Neural progenitor cell (in vitro differentiated cells): Measurements from ENCODE around the gene TYRO3. TPM values are rescaled to one million over a fixed set of nuclear protein-coding genes. Genes with fewer than 3 reads are reported as not detected.

Source experiments
- DNase-seq: peaks from one replicate; pipeline ENCODE4 v3.0.0-alpha.2; 2016; ENCODE audit warnings: low spot score
- H2AFZ ChIP-seq: fragments of 200-600 bp; sonication (generic); replicated peaks from 2 replicates; pipeline ENCODE4 v1.6.1; 2016; ENCODE audit warnings: antibody characterized with exemption
- H3F3A ChIP-seq: fragments of 200-600 bp; sonication (generic); 2 replicates; pipeline ENCODE4 v1.6.1; 2016; ENCODE audit warnings: antibody characterized with exemption, low read depth
- H3K27ac ChIP-seq: fragments of 200-600 bp; sonication (generic); 2 replicates; pipeline ENCODE4 v1.5.1; 2016; ENCODE audit warnings: mild to moderate bottlenecking
- H3K27me3 ChIP-seq: fragments of 200-600 bp; sonication (generic); 2 replicates; pipeline ENCODE4 v1.6.1; 2016; ENCODE audit warnings: mild to moderate bottlenecking, moderate library complexity
- H3K36me3 ChIP-seq: fragments of 200-600 bp; sonication (generic); 2 replicates; pipeline ENCODE4 v1.5.1; 2016
- H3K4me1 ChIP-seq: fragments of 200-600 bp; sonication (generic); 2 replicates; pipeline ENCODE4 v1.6.1; 2016; ENCODE audit warnings: mixed run types
- H3K4me2 ChIP-seq: fragments of 200-600 bp; sonication (generic); 2 replicates; pipeline ENCODE4 v1.6.1; 2016
- H3K4me3 ChIP-seq: fragments of 200-600 bp; sonication (generic); 2 replicates; pipeline ENCODE4 v1.5.1; 2016
- H3K79me2 ChIP-seq: fragments of 200-600 bp; sonication (generic); 2 replicates; pipeline ENCODE4 v1.6.1; 2016; ENCODE audit warnings: low read depth
- H3K9ac ChIP-seq: fragments of 200-600 bp; sonication (generic); 2 replicates; pipeline ENCODE4 v1.6.1; 2016
- H3K9me3 ChIP-seq: fragments of 200-600 bp; sonication (generic); 2 replicates; pipeline ENCODE4 v1.5.1; 2016; ENCODE audit warnings: low read depth
- H4K20me1 ChIP-seq: fragments of 200-600 bp; sonication (generic); 2 replicates; pipeline ENCODE4 v1.6.1; 2016; ENCODE audit warnings: low read depth
- H3K27ac Mint-ChIP-seq: 3 replicates; pipeline ENCODE4 v1.8.0; 2021; ENCODE audit warnings: mixed read lengths
- H3K27me3 Mint-ChIP-seq: 2 replicates; pipeline ENCODE4 v1.8.0; 2022; ENCODE audit warnings: low read depth, mild to moderate bottlenecking, inconsistent platforms, moderate library complexity, mixed read lengths; ENCODE audit not compliant: insufficient read depth
- H3K36me3 Mint-ChIP-seq: 3 replicates; pipeline ENCODE4 v1.8.0; 2021; ENCODE audit warnings: mixed read lengths
- H3K4me1 Mint-ChIP-seq: 3 replicates; pipeline ENCODE4 v1.8.0; 2021; ENCODE audit warnings: mixed read lengths
- H3K4me3 Mint-ChIP-seq: 3 replicates; pipeline ENCODE4 v1.8.0; 2021; ENCODE audit warnings: mild to moderate bottlenecking, moderate library complexity, mixed read lengths
- H3K9me3 Mint-ChIP-seq: 3 replicates; pipeline ENCODE4 v1.8.0; 2020; ENCODE audit warnings: mixed read lengths
- CTCF ChIP-seq: fragments of 200-600 bp; sonication (generic); IDR thresholded peaks from 2 replicates; pipeline ENCODE4 v1.5.1; 2017; ENCODE audit warnings: antibody characterized with exemption, mild to moderate bottlenecking
- EZH2 ChIP-seq: fragments of 200-600 bp; sonication (generic); IDR thresholded peaks from 2 replicates; pipeline ENCODE4 v1.6.1; 2017; ENCODE audit warnings: antibody characterized with exemption, mild to moderate bottlenecking, moderate library complexity
- EZH2phosphoT487 ChIP-seq: fragments of 200-600 bp; sonication (generic); IDR thresholded peaks from 2 replicates; pipeline ENCODE4 v1.6.1; 2017; ENCODE audit warnings: antibody characterized with exemption
- total RNA-seq: library from RNA; depleted of rRNA; stranded (reverse); fragments of >200 nt; gene quantifications from 2 replicates; pipeline ENCODE4 v1.2.3, GENCODE V29; 2015; ENCODE audit warnings: low replicate concordance

The TYRO3 gene
- total RNA-seq, 1 donor from 2014 or later, result 59.1 TPM

- H3K4me1 Mint-ChIP-seq, result peaks cover 14% of the 10 kb centered on the region
- Histone ChIP-seq H3F3A (peaks cover 16% of the 10 kb centered on the region), H4K20me1 (no peaks in the 10 kb centered on the region), H3K9me3 (no peaks in the 10 kb centered on the region), H3K9ac (no peak overlapping the region), H3K4me1 (peaks cover 8% of the 10 kb centered on the region), H3K4me2 (no peak overlapping the region), H2AFZ (no peak overlapping the region), H3K36me3 (no peaks in the 10 kb centered on the region), H3K79me2 (no peaks in the 10 kb centered on the region), H3K27ac (no peak overlapping the region), H3K27me3 (no peaks in the 10 kb centered on the region), H3K4me3 (no peak overlapping the region)
- H3K36me3 Mint-ChIP-seq, result no peaks in the 10 kb centered on the region
- peak overlapping the region; percentile 9 for H3K4me3 Mint-ChIP-seq
- no peak for DNase-seq
- no peaks in the 10 kb centered on the region for H3K9me3 Mint-ChIP-seq
- TF ChIP-seq EZH2 (no peak), EZH2phosphoT487 (no peak)
- no peak overlapping the region for H3K27ac Mint-ChIP-seq
- H3K27me3 Mint-ChIP-seq, result peaks cover 9% of the 10 kb centered on the region
These were observed 5.3 kb upstream of the TYRO3 start for GRCh38 chr15:41553731-41554130.

- no peak overlapping the region for H3K4me2 ChIP-seq
- Mint-ChIP-seq H3K36me3 (no peaks in the 10 kb centered on the region), H3K4me1 (peaks cover 14% of the 10 kb centered on the region), H3K27me3 (peaks cover 9% of the 10 kb centered on the region), H3K27ac (no peak overlapping the region), H3K9me3 (no peaks in the 10 kb centered on the region), H3K4me3 (no peak overlapping the region)
- DNase-seq, result no peak
- TF ChIP-seq CTCF (no peak), EZH2phosphoT487 (no peak), EZH2 (no peak)
- no peak overlapping the region for H3K4me3 ChIP-seq
- H2AFZ ChIP-seq, result no peak overlapping the region
- H3K36me3 ChIP-seq, result no peaks in the 10 kb centered on the region
- H4K20me1 ChIP-seq, result no peaks in the 10 kb centered on the region
- peaks cover 8% of the 10 kb centered on the region for H3K4me1 ChIP-seq
- no peak overlapping the region for H3K9ac ChIP-seq
- no peaks in the 10 kb centered on the region for H3K27me3 ChIP-seq
- peaks cover 16% of the 10 kb centered on the region for H3F3A ChIP-seq
- no peaks in the 10 kb centered on the region for H3K9me3 ChIP-seq
- H3K79me2 ChIP-seq, result peaks cover 2% of the 10 kb centered on the region
- no peak overlapping the region for H3K27ac ChIP-seq
These were observed 4.7 kb upstream of the TYRO3 start for GRCh38 chr15:41554343-41554742.

GRCh38 chr15:41554915-41555314, 4.1 kb upstream of the TYRO3 start:
- Mint-ChIP-seq H3K36me3 (no peaks in the 10 kb centered on the region), H3K4me1 (peaks cover 18% of the 10 kb centered on the region), H3K27ac (no peak overlapping the region), H3K27me3 (peaks cover 9% of the 10 kb centered on the region), H3K9me3 (no peaks in the 10 kb centered on the region), H3K4me3 (no peak overlapping the region)
- Histone ChIP-seq H3K36me3 (no peaks in the 10 kb centered on the region), H3K27ac (no peak overlapping the region), H3K79me2 (peaks cover 8% of the 10 kb centered on the region), H3K9me3 (no peaks in the 10 kb centered on the region), H3K4me1 (peaks cover 8% of the 10 kb centered on the region), H4K20me1 (no peaks in the 10 kb centered on the region), H2AFZ (no peak overlapping the region), H3K27me3 (no peaks in the 10 kb centered on the region), H3F3A (peaks cover 16% of the 10 kb centered on the region), H3K4me2 (no peak overlapping the region), H3K9ac (no peak overlapping the region), H3K4me3 (no peak overlapping the region)
- no peak for DNase-seq
- no peak for TF ChIP-seq CTCF
- no peak for TF ChIP-seq EZH2
- TF ChIP-seq EZH2phosphoT487, result no peak

- no peaks in the 10 kb centered on the region for H3K9me3 Mint-ChIP-seq
- peaks cover 31% of the 10 kb centered on the region for H3K4me1 Mint-ChIP-seq
- no peaks in the 10 kb centered on the region for H3K36me3 ChIP-seq
- H2AFZ ChIP-seq, result no peak overlapping the region
- peaks cover 6% of the 10 kb centered on the region for H4K20me1 ChIP-seq
- TF ChIP-seq CTCF (no peak), EZH2phosphoT487 (no peak), EZH2 (no peak)
- no peak overlapping the region for H3K27ac Mint-ChIP-seq
- no peaks in the 10 kb centered on the region for H3K27me3 ChIP-seq
- peaks cover 12% of the 10 kb centered on the region for H3K27me3 Mint-ChIP-seq
- H3K79me2 ChIP-seq, result peaks cover 26% of the 10 kb centered on the region
- H3F3A ChIP-seq, result peaks cover 29% of the 10 kb centered on the region
- H3K4me2 ChIP-seq, result no peak overlapping the region
- H3K4me3 ChIP-seq, result no peak overlapping the region
- H3K27ac ChIP-seq, result no peak overlapping the region
- peaks cover 2% of the 10 kb centered on the region for H3K36me3 Mint-ChIP-seq
- H3K4me1 ChIP-seq, result peaks cover 21% of the 10 kb centered on the region
- H3K4me3 Mint-ChIP-seq, result no peak overlapping the region
- no peak for DNase-seq
- no peak overlapping the region for H3K9ac ChIP-seq
- H3K9me3 ChIP-seq, result no peaks in the 10 kb centered on the region
These were observed 2.3 kb upstream of the TYRO3 start for GRCh38 chr15:41556677-41557076.
